AG04450 (cell line): ENCODE results near the gene CPEB1. TPM values are rescaled to one million over a fixed set of nuclear protein-coding genes. Genes with fewer than 3 reads are reported as not detected.

Source experiments
- CTCF ChIA-PET: fragments of 300-600, 350-600 bp; formaldehyde crosslinking; extraction: SDS; loops from one replicate; lab custom pipeline; 2022; ENCODE audit warnings: antibody characterized with exemption, inconsistent platforms; lab: Charles Lee
- POLR2A ChIA-PET: fragments of 350-600 bp; formaldehyde crosslinking; extraction: SDS; loops from one replicate; lab custom pipeline; 2021; ENCODE audit warnings: antibody characterized with exemption, inconsistent platforms; lab: Yijun Ruan, JAX
- DNase-seq: peaks from one replicate; pipeline ENCODE4 v3.0.0-alpha.2; 2011; ENCODE audit warnings: low read depth, low spot score
- H3K27ac ChIP-seq: one replicate; pipeline ENCODE4 v1.5.1; 2012; ENCODE audit warnings: low read depth, low read length, control low read depth
- H3K27me3 ChIP-seq: one replicate; pipeline ENCODE4 v1.6.0; 2012; ENCODE audit warnings: low read length; ENCODE audit not compliant: control insufficient read depth, insufficient read depth
- H3K4me3 ChIP-seq: 2 replicates; pipeline ENCODE4 v1.5.1; 2011; ENCODE audit warnings: mild to moderate bottlenecking, low read depth, low read length, control low read depth
- H3K9me3 ChIP-seq: 2 replicates; pipeline ENCODE4 v1.5.1; 2012; ENCODE audit warnings: low read length; ENCODE audit not compliant: control insufficient read depth, insufficient read depth
- polyA plus RNA-seq: library from polyadenylated mRNA; depleted of rRNA; stranded (reverse); fragments of >200 nt; gene quantifications from 2 replicates; pipeline ENCODE4 v1.2.3, GENCODE V29; 2011
- TF ChIP-seq, protein P1 (sequence below): IDR thresholded peaks from 2 replicates; pipeline ENCODE4 v1.5.1; 2011; ENCODE audit warnings: low read depth, low read length, control low read depth, inconsistent platforms

CPEB1 gene
- polyA plus RNA-seq, 1 experiment = 8.3 TPM

DNA sequence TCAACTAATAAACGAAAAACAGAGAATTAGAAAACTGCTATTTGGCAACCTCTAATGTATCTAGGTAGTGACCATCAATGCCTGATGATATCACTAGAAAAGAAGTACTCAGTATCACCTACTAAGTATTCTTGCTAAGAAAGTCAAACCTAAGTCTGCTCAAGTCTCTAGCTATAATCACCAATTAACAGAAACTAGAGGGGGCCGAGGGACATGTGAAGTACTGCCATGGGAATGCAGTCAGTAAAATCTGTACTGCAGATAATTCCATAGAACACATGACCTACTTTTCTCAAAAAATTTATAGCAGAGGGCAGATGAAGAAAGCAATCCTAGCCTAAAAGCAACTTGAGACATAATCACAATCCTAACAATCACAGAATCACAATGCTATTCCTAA, 51.4 kb downstream of the CPEB1 start:
- H3K27me3 ChIP-seq = peaks cover 9% of the 10 kb centered on the region
- no peak overlapping the region for H3K27ac ChIP-seq
- ChIA-PET CTCF (no interaction called here), POLR2A (no interaction called here)
- TF ChIP-seq, protein P1, sequence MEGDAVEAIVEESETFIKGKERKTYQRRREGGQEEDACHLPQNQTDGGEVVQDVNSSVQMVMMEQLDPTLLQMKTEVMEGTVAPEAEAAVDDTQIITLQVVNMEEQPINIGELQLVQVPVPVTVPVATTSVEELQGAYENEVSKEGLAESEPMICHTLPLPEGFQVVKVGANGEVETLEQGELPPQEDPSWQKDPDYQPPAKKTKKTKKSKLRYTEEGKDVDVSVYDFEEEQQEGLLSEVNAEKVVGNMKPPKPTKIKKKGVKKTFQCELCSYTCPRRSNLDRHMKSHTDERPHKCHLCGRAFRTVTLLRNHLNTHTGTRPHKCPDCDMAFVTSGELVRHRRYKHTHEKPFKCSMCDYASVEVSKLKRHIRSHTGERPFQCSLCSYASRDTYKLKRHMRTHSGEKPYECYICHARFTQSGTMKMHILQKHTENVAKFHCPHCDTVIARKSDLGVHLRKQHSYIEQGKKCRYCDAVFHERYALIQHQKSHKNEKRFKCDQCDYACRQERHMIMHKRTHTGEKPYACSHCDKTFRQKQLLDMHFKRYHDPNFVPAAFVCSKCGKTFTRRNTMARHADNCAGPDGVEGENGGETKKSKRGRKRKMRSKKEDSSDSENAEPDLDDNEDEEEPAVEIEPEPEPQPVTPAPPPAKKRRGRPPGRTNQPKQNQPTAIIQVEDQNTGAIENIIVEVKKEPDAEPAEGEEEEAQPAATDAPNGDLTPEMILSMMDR = no peak
- H3K9me3 ChIP-seq = no peaks in the 10 kb centered on the region
- H3K4me3 ChIP-seq = no peak overlapping the region
- DNase-seq = no peak

DNA sequence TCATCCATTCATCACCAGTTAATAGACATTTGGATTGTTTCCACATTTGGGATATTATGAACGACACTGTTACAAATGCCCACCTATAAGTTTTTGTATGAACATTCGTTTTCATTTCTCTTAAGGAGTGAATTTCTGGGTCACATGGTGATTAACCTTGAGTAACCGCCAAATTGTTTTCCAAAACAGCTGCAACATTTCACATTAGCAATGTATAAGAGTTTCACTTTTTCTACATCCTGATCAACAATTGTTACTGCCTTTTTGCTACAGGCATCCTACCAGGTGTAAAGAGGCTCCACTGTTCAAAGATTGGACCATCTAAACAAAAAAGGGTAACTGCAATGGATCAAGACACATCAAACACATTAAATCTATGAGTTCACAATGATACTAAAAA, 52.0 kb downstream of the CPEB1 start:
- POLR2A ChIA-PET = no interaction called here
- no peak overlapping the region for H3K4me3 ChIP-seq
- DNase-seq = no peak
- H3K27ac ChIP-seq = no peak overlapping the region
- peaks cover 9% of the 10 kb centered on the region for H3K27me3 ChIP-seq
- no peaks in the 10 kb centered on the region for H3K9me3 ChIP-seq
- CTCF ChIA-PET = no interaction called here
- TF ChIP-seq, protein P1 = no peak

DNA sequence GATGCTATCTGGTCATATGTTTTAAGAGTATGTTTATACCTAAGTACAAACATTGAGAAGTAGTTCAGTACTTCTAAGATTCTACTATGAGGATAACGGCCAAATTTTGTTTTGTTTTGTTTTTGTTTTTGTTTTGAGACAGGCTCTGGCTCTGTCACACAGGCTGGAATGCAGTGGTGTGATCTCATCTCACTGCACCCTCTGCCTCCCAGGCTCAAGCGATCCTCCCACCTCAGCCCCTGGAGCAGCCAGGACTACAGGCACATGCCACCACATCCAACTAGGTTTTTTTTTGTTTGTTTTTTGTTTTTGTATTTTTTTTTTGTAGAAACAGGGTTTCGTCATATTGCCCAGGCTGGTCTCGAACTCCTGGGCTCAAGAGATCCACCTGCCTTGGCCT, 59.4 kb downstream of the CPEB1 start:
- ChIA-PET POLR2A (no interaction called here), CTCF (no interaction called here)
- H3K4me3 ChIP-seq = no peak overlapping the region
- H3K9me3 ChIP-seq = no peaks in the 10 kb centered on the region
- no peak for DNase-seq
- H3K27me3 ChIP-seq = peaks cover 4% of the 10 kb centered on the region
- no peak overlapping the region for H3K27ac ChIP-seq
- TF ChIP-seq, protein P1 = no peak

DNA sequence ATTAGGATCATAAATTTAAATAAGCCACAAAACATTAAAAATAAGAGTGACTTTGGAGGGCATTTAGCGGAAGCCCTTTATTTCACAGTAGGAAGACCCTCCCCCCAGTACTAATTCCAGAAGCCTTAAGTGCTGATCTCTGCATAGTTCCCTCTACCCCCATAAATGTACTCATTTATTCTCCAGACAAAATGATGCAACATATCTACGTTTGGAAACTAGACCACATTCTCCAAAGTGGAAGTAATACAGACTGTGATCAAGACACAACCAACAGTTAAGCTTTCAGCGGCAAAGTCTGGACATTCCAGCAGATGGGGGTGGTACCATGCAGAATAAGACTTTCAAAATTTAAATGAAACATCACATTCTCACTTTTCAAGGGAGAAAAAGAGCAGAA, 62.1 kb downstream of the CPEB1 start:
- no peak overlapping the region for H3K27ac ChIP-seq
- DNase-seq = no peak
- TF ChIP-seq, protein P1 = peak; percentile 17; the same call in 1 of the 2 replicates
- peaks cover 6% of the 10 kb centered on the region for H3K27me3 ChIP-seq
- POLR2A ChIA-PET = interaction anchor here (0.6 kb wide), 1 partner anchor 41 kb away, joined by 3 read pairs; no protein-coding TSS in a partner anchor
- CTCF ChIA-PET = interaction anchor here (1.0 kb wide), 1 partner anchor 264 kb away, joined by 3 read pairs; no protein-coding TSS in a partner anchor
- no peaks in the 10 kb centered on the region for H3K9me3 ChIP-seq
- no peak overlapping the region for H3K4me3 ChIP-seq

DNA sequence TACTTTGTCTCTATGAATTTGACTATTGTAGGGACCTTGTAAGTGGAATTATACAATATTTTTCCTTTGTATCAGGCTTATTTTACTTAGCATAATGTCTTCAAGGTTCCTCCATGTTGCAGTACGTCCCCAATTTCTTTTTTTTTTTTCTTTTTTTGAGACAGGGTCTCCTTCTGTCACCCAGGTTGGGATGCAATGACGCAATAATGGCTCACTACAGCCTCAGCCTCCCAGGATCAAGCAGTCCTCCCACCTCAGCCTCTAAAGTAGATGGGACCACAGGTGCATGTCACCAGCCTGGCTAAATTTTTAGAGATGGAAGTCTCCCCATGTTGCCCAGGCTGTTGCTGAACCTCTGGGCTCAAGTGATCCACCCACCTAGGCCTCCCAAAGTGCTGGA, 66.5 kb downstream of the CPEB1 start:
- ChIA-PET CTCF (no interaction called here), POLR2A (no interaction called here)
- no peaks in the 10 kb centered on the region for H3K9me3 ChIP-seq
- TF ChIP-seq, protein P1 = no peak
- no peak overlapping the region for H3K4me3 ChIP-seq
- peaks cover 2% of the 10 kb centered on the region for H3K27me3 ChIP-seq
- no peak for DNase-seq
- H3K27ac ChIP-seq = no peak overlapping the region
